Sigmoid colon (tissue), 7 donors: ENCODE measurements around the gene BTAF1. TPM values are rescaled to one million over a fixed set of nuclear protein-coding genes. Genes with fewer than 3 reads are reported as not detected.

ENCODE experiments used
- DNase-seq: peaks from one replicate; pipeline ENCODE4 v3.0.0-alpha.2; 2019
- H3K27ac ChIP-seq, 4 donors: fragments of 200-600 bp; sonication (generic); one replicate each; pipeline ENCODE4 v1.5.1; 2016 to 2019; ENCODE audit warnings: mild to moderate bottlenecking in 1 of 4
- H3K27me3 ChIP-seq, 3 donors: fragments of 200-600 bp; sonication (generic); one replicate each; pipeline ENCODE4 v1.5.1; 2019; ENCODE audit warnings: mild to moderate bottlenecking in 1 of 3
- H3K36me3 ChIP-seq, 4 donors: fragments of 200-600 bp; sonication (generic); one replicate each; pipeline ENCODE4 v1.5.1; 2016 to 2019
- H3K4me1 ChIP-seq, 4 donors: fragments of 200-600 bp; sonication (generic); one replicate each; pipeline ENCODE4 v1.5.1; 2017 to 2019
- H3K4me3 ChIP-seq, 4 donors: fragments of 200-600 bp; sonication (generic); one replicate each; pipeline ENCODE4 v1.5.1; 2017 to 2019; ENCODE audit warnings: mild to moderate bottlenecking in 2 of 4, moderate library complexity in 1 of 4
- H3K9me3 ChIP-seq, 4 donors: fragments of 200-600 bp in 3 of 4; sonication (generic) in 3 of 4; one replicate each; pipeline versions ENCODE4 v1.5.1 to v1.6.1; 2013 to 2019
- EP300 ChIP-seq, 4 donors: sonication (generic); formaldehyde crosslinking; IDR thresholded peaks; one replicate each; pipeline ENCODE4 v1.6.1; 2017; ENCODE audit warnings: antibody characterized with exemption in 4 of 4
- POLR2A ChIP-seq, 2 donors: fragments of 450-650 bp; IDR thresholded peaks; one replicate each; pipeline ENCODE4 v1.6.1; 2016; ENCODE audit warnings: antibody characterized with exemption in 2 of 2, mild to moderate bottlenecking in 2 of 2, moderate library complexity in 2 of 2
- POLR2AphosphoS5 ChIP-seq, 4 donors: sonication (generic); formaldehyde crosslinking; IDR thresholded peaks; one replicate each; pipeline ENCODE4 v1.6.1; 2017; ENCODE audit warnings: antibody characterized with exemption in 4 of 4
- WGBS, 2 donors: extraction: QIAGEN DNeasy Blood & Tissue Kit; methylation state at CpG; one replicate each; pipeline ENCODE4 v1.1.7; 2013; 5-methylcytosine and 5-hydroxymethylcytosine counted together
- intact Hi-C: fragments of 100-400 bp; cut with DNase I; formaldehyde crosslinking; loops from one replicate; pipeline ENCODE4 v1.15.1; 2023
- polyA plus RNA-seq, 3 donors: library from polyadenylated mRNA; stranded (reverse); fragments of 200-250 nt; gene quantifications; one replicate each; pipeline ENCODE4 v1.2.3, GENCODE V29; 2013
- total RNA-seq, 4 donors: library from RNA; depleted of rRNA; stranded (reverse); fragments of >200 nt; gene quantifications; one replicate each; pipeline ENCODE4 v1.1.0, GENCODE V29; 2016
- TF ChIP-seq, protein P1 (sequence below), 4 experiments: fragments of 450-650 bp in 3 of 4; fragments of 200-600 bp in 1 of 4; IDR thresholded peaks; one replicate each; pipeline ENCODE4 v1.5.1; 2016 to 2019; ENCODE audit warnings: antibody characterized with exemption in 4 of 4, mild to moderate bottlenecking in 3 of 4, moderate library complexity in 2 of 4
- donor health status: healthy with polysubstance abuse.
- donor health status: Bipolar disorder and iron deficiency.
- donor health status: healthy.

The BTAF1 gene
- total and polyA plus RNA-seq, 7 donors = 1.8 to 45.5 (median 34.6) TPM

DNA sequence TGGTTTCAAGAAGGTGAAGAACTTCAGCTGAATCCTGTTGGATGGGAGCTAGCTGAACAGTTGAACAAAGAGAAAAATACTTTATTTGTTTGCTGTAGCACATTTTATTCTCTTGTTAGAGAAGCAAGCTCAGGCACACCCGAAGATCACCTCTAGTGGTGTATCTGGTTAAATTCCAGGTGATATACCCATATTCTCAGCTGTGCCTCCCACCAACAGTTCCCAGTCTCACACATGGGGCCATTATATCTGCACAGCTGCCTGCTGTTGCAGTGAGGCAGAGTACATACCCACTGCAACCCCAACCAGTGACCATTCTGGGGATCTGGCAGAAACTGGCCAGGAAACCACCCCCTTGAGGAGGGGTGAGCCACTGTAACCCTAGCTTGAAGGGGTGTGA is 9.2 kb downstream of the BTAF1 start:
- H3K4me1 ChIP-seq = peaks cover 0 to 40% (median 14%) of the 10 kb centered on the region in 4 donors
- TF ChIP-seq EP300 (IDR thresholded peaks at IDR 0.05) (no peak), POLR2AphosphoS5 (IDR thresholded peaks at IDR 0.05) (no peak), POLR2A (IDR thresholded peaks at IDR 0.05) (no peak)
- TF ChIP-seq, protein P1, sequence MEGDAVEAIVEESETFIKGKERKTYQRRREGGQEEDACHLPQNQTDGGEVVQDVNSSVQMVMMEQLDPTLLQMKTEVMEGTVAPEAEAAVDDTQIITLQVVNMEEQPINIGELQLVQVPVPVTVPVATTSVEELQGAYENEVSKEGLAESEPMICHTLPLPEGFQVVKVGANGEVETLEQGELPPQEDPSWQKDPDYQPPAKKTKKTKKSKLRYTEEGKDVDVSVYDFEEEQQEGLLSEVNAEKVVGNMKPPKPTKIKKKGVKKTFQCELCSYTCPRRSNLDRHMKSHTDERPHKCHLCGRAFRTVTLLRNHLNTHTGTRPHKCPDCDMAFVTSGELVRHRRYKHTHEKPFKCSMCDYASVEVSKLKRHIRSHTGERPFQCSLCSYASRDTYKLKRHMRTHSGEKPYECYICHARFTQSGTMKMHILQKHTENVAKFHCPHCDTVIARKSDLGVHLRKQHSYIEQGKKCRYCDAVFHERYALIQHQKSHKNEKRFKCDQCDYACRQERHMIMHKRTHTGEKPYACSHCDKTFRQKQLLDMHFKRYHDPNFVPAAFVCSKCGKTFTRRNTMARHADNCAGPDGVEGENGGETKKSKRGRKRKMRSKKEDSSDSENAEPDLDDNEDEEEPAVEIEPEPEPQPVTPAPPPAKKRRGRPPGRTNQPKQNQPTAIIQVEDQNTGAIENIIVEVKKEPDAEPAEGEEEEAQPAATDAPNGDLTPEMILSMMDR (IDR thresholded peaks at IDR 0.05) = no peak
- WGBS, 2 donors = 78 to 90% methylated on average over 1 of the region's 1 CpG

DNA sequence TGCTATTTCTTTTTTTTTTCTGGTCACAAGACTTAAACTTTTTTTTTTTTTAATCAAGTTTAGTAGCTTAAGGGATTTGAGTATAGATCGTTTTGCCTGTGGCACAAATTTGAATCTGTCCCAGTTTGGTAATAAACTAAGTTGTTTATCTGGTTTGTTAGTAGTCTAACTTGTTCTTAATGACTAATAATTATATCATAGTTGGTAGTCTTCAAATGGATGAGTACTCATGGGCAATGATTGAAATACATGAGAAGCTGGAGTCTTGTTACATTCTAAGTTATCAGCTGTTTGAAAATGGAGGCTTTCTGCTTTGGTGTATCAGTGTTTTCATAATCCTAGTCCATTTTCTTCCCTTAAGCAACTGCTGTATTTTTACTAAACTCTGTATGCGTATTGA is 12.3 kb downstream of the BTAF1 start:
- Histone ChIP-seq H3K4me1 (peaks cover 0 to 19% (median 11%) of the 10 kb centered on the region in 4 donors), H3K4me3 (no peak overlapping the region), H3K27ac (no peak overlapping the region), H3K27me3 (no peaks in the 10 kb centered on the region), H3K9me3 (no peaks in the 10 kb centered on the region), H3K36me3 (peaks cover 0 to 20% (median 7%) of the 10 kb centered on the region in 4 donors)
- no peak for DNase-seq
- TF ChIP-seq EP300 (IDR thresholded peaks at IDR 0.05) (no peak), POLR2A (IDR thresholded peaks at IDR 0.05) (no peak), POLR2AphosphoS5 (IDR thresholded peaks at IDR 0.05) (no peak)
- TF ChIP-seq, protein P1 (IDR thresholded peaks at IDR 0.05) = no peak
- WGBS, 2 donors = 93 to 98% methylated on average over 2 of the region's 2 CpGs
- intact Hi-C loops = no loop called here

More for the DNA sequence above, 9.2 kb downstream of the BTAF1 start:
- peaks cover 0 to 16% (median 7%) of the 10 kb centered on the region in 4 donors for H3K36me3 ChIP-seq
- H3K27me3 ChIP-seq = no peaks in the 10 kb centered on the region
- no peaks in the 10 kb centered on the region for H3K9me3 ChIP-seq
- H3K4me3 ChIP-seq = no peak overlapping the region
- intact Hi-C loops = no loop called here
- DNase-seq = no peak
- no peak overlapping the region for H3K27ac ChIP-seq

DNA sequence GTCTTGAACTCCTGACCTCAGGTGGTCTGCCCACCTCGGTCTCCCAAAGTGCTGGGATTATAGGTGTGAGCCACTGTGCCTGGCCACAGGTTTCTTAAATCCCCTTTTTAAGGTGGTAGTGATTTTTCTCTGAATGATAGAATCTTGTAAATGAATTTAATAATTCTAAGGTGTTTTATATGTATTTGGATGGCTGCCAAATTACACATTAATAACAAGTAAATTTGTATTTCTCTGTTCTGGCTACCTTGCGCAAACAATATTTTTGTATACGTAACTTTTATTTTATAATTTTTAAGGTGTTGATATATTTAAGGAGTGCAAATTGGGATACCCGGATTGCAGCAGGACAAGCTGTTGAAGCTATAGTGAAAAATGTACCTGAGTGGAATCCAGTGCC is 16.1 kb downstream of the BTAF1 start:
- TF ChIP-seq EP300 (IDR thresholded peaks at IDR 0.05) = no peak
- peaks cover 0 to 51% (median 14%) of the 10 kb centered on the region in 4 donors for H3K36me3 ChIP-seq
- H3K4me3 ChIP-seq = no peak overlapping the region
- no peaks in the 10 kb centered on the region for H3K4me1 ChIP-seq
- H3K9me3 ChIP-seq = no peaks in the 10 kb centered on the region
- H3K27ac ChIP-seq = no peak overlapping the region
- WGBS, 2 donors = 97% methylated on average over 4 of the region's 4 CpGs
- H3K27me3 ChIP-seq = no peaks in the 10 kb centered on the region
- intact Hi-C loops = no loop called here
- no peak for DNase-seq

DNA sequence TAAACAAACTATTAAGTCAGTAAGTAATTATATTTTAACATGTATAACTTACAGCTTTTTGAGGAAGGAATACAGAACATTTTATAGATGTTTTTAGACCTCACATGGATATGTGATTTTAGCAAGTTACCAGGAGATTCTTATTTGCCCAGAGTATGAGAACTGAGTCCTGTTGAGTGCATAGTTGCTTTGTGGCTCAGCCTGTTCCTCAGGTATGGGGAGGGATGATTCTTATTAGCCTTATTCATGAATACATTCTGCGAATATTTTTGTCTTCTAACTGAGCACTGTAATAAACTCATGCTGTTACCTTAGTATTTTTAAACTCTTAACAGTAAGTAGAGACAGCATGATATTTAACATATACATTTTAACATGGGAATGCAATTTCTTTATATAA is 17.9 kb downstream of the BTAF1 start:
- WGBS, 2 donors = 90 to 94% methylated on average over 1 of the region's 1 CpG
- TF ChIP-seq EP300 (IDR thresholded peaks at IDR 0.05) (no peak), POLR2A (IDR thresholded peaks at IDR 0.05) (no peak), POLR2AphosphoS5 (IDR thresholded peaks at IDR 0.05) (no peak)
- TF ChIP-seq, protein P1 (IDR thresholded peaks at IDR 0.05) = no peak
- H3K36me3 ChIP-seq = peaks cover 0 to 59% (median 13%) of the 10 kb centered on the region in 4 donors
- H3K9me3 ChIP-seq = no peaks in the 10 kb centered on the region
- H3K27me3 ChIP-seq = no peaks in the 10 kb centered on the region
- intact Hi-C loops = no loop called here
- H3K4me3 ChIP-seq = no peak overlapping the region
- H3K27ac ChIP-seq = no peak overlapping the region
- no peak for DNase-seq
- H3K4me1 ChIP-seq = no peaks in the 10 kb centered on the region

DNA sequence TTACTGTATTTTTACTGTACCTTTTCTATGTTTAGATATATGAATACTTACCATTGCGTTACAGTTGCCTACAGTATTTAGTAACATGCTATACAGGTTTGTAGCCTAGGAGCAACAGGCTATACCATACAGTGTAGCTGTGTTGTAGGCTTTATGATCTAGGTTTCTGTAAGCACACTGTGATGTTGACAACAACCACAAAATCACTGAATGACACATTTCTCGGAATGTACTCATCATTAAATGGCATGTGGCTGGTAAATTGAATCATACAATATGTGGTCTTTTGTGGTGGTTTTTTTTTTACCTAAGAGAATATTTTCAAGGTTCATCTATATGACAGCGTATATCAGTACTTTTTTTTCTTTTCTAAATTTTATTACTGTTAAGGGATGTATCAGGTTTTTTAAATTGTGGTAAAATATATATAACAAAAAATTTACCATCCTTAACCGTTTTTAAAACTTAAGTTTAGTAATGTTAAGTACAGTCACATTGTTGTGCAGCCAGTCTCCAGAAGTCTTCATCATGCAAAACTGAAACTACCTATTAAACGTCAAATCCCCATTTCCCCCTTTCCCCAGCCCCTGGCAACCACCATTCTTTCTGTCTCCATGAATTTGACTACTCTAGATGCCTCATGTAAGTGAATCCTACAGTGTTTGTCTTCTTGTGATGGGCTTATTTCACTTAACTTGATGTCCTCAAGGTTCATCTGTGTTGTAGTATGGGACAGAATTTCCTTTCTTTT is 21.5 kb downstream of the BTAF1 start:
- H3K27me3 ChIP-seq = no peaks in the 10 kb centered on the region
- TF ChIP-seq POLR2AphosphoS5 (IDR thresholded peaks at IDR 0.05) (no peak), POLR2A (IDR thresholded peaks at IDR 0.05) (no peak), EP300 (IDR thresholded peaks at IDR 0.05) (no peak)
- WGBS, 2 donors = 78 to 82% methylated on average over 5 of the region's 5 CpGs
- DNase-seq = no peak
- intact Hi-C loops = no loop called here
- H3K36me3 ChIP-seq = peaks cover 0 to 57% (median 7%) of the 10 kb centered on the region in 4 donors
- no peak overlapping the region for H3K4me3 ChIP-seq
- H3K27ac ChIP-seq = no peak overlapping the region
- H3K4me1 ChIP-seq = no peaks in the 10 kb centered on the region
- no peaks in the 10 kb centered on the region for H3K9me3 ChIP-seq
